Esophagus squamous epithelium (tissue), 5 donors: ENCODE data around the gene TRAPPC10. TPM values are rescaled to one million over a fixed set of nuclear protein-coding genes. Genes with fewer than 3 reads are reported as not detected.

ENCODE experiments used
- DNase-seq: peaks from one replicate; lab custom pipeline; 2025; lab: John Stamatoyannopoulos, UW
- H3K27ac ChIP-seq, 4 donors: fragments of 200-600 bp; sonication (generic); one replicate each; pipeline ENCODE4 v1.5.1; 2016 to 2019; ENCODE audit warnings: mild to moderate bottlenecking in 1 of 4
- H3K27me3 ChIP-seq, 4 donors: fragments of 200-600 bp; sonication (generic); 1 replicate in 3 of 4; 2 replicates in 1 of 4; pipeline versions ENCODE4 v1.5.1 to v1.6.0; 2017 to 2021; ENCODE audit warnings: antibody characterized with exemption in 1 of 4
- H3K36me3 ChIP-seq, 3 donors: fragments of 200-600 bp; sonication (generic); one replicate each; pipeline ENCODE4 v1.5.1; 2016 to 2019
- H3K4me1 ChIP-seq, 3 donors: fragments of 200-600 bp; sonication (generic); one replicate each; pipeline ENCODE4 v1.5.1; 2017 to 2019
- H3K4me3 ChIP-seq, 4 donors: fragments of 200-600 bp; sonication (generic); 1 replicate in 3 of 4; 2 replicates in 1 of 4; pipeline ENCODE4 v1.5.1; 2016 to 2019; ENCODE audit warnings: mild to moderate bottlenecking in 2 of 4, moderate library complexity in 1 of 4
- H3K9me3 ChIP-seq, 3 donors: fragments of 200-600 bp; sonication (generic); one replicate each; pipeline ENCODE4 v1.5.1; 2016 to 2019
- CTCF ChIP-seq, 6 experiments: fragments of 450-650 bp in 4 of 6; fragments of 200-600 bp in 2 of 6; sonication (generic) in 2 of 6; IDR thresholded peaks; one replicate each; pipeline ENCODE4 v1.5.1; 2016 to 2019; ENCODE audit warnings: antibody characterized with exemption in 6 of 6, mild to moderate bottlenecking in 4 of 6, moderate library complexity in 4 of 6
- POLR2A ChIP-seq, 4 donors: fragments of 450-650 bp; IDR thresholded peaks; one replicate each; pipeline ENCODE4 v1.6.1; 2017; ENCODE audit warnings: antibody characterized with exemption in 4 of 4, mild to moderate bottlenecking in 4 of 4, moderate library complexity in 3 of 4
- WGBS, 2 donors: methylation state at CpG; one replicate each; pipeline ENCODE4 v1.1.5; 2018; 5-methylcytosine and 5-hydroxymethylcytosine counted together
- intact Hi-C: fragments of 100-400 bp; cut with DNase I; formaldehyde crosslinking; loops from one replicate; pipeline ENCODE4 v1.15.0; 2022
- total RNA-seq, 4 donors: library from RNA; depleted of rRNA; stranded (reverse); fragments of >200 nt; gene quantifications; one replicate each; pipeline ENCODE4 v1.1.0, GENCODE V29; 2016
- donor health status: DM: yes; HTN: yes; CAD: no.

TRAPPC10 gene
- total RNA-seq, 4 donors from 2014 or later: 16.8 to 26.6 (median 20.7) TPM

GRCh38 chr21:43982489-43983078 is 29.5 kb upstream of the TRAPPC10 start:
- H3K27me3 ChIP-seq: no peaks in the 10 kb centered on the region
- DNase-seq: no peak
- TF ChIP-seq POLR2A (IDR thresholded peaks at IDR 0.05) (no peak), CTCF (IDR thresholded peaks at IDR 0.05) (no peak)
- intact Hi-C loops: no loop called here
- peaks cover 0 to 69% (median 20%) of the 10 kb centered on the region in 3 donors for H3K36me3 ChIP-seq
- WGBS, 2 donors: 94 to 97% methylated on average over 22 to 23 of the region's 32 CpGs
- H3K27ac ChIP-seq: no peak overlapping the region
- H3K4me1 ChIP-seq: peaks cover 4 to 22% (median 6%) of the 10 kb centered on the region in 3 donors
- H3K4me3 ChIP-seq: no peak overlapping the region
- no peaks in the 10 kb centered on the region for H3K9me3 ChIP-seq

- DNase-seq: no peak
- WGBS, 2 donors: 81 to 97% methylated on average over 3 of the region's 17 CpGs
- Histone ChIP-seq H3K4me1 (peaks cover 4 to 23% (median 6%) of the 10 kb centered on the region in 3 donors), H3K36me3 (peaks cover 0 to 61% (median 20%) of the 10 kb centered on the region in 3 donors), H3K27me3 (no peaks in the 10 kb centered on the region), H3K9me3 (no peaks in the 10 kb centered on the region), H3K27ac (no peak overlapping the region), H3K4me3 (no peak overlapping the region)
- no peak for TF ChIP-seq CTCF (IDR thresholded peaks at IDR 0.05)
- no peak for TF ChIP-seq POLR2A (IDR thresholded peaks at IDR 0.05)
- intact Hi-C loops: no loop called here
Measured at GRCh38 chr21:43983390-43983789, 28.7 kb upstream of the TRAPPC10 start.

GRCh38 chr21:43983860-43984420 is 28.2 kb upstream of the TRAPPC10 start:
- 86 to 89% methylated on average over 22 to 23 of the region's 25 CpGs for WGBS, 2 donors

GRCh38 chr21:43984905-43985689 is 27.0 kb upstream of the TRAPPC10 start:
- no peak overlapping the region for H3K4me3 ChIP-seq
- DNase-seq: no peak
- no peaks in the 10 kb centered on the region for H3K9me3 ChIP-seq
- intact Hi-C loops: no loop called here
- H3K27ac ChIP-seq: no peak overlapping the region
- 82% methylated on average over 16 to 21 of the region's 31 CpGs for WGBS, 2 donors
- peaks cover 4 to 23% (median 6%) of the 10 kb centered on the region in 3 donors for H3K4me1 ChIP-seq
- no peak for TF ChIP-seq POLR2A (IDR thresholded peaks at IDR 0.05)
- TF ChIP-seq CTCF (IDR thresholded peaks at IDR 0.05): no peak
- H3K36me3 ChIP-seq: peaks cover 0 to 44% (median 20%) of the 10 kb centered on the region in 3 donors
- H3K27me3 ChIP-seq: no peaks in the 10 kb centered on the region

More at GRCh38 chr21:43983860-43984420, 28.2 kb upstream of the TRAPPC10 start:
- no peaks in the 10 kb centered on the region for H3K9me3 ChIP-seq
- H3K27ac ChIP-seq: no peak overlapping the region
- TF ChIP-seq POLR2A (IDR thresholded peaks at IDR 0.05): no peak
- TF ChIP-seq CTCF (IDR thresholded peaks at IDR 0.05): no peak
- peaks cover 0 to 56% (median 20%) of the 10 kb centered on the region in 3 donors for H3K36me3 ChIP-seq
- no peak overlapping the region for H3K4me3 ChIP-seq
- H3K27me3 ChIP-seq: no peaks in the 10 kb centered on the region
- intact Hi-C loops: no loop called here
- no peak for DNase-seq
- H3K4me1 ChIP-seq: peaks cover 4 to 23% (median 6%) of the 10 kb centered on the region in 3 donors
